GM21619 (cell line): Measurements from ENCODE around the gene ATL2.
"Not testable (repeated sequence)": the region's sequence is repeated elsewhere in the genome, so short reads cannot be mapped to it uniquely, and the experiment has no call there.

ENCODE experiments used
- ATAC-seq: cut with Tn5 transposase; IDR thresholded peaks from one replicate; pipeline ENCODE4 v1.9.1; 2021; ENCODE audit not compliant: unreplicated experiment

ATL2 gene

GRCh38 chr2:38277245-38278116 lies 99.6 kb downstream of the ATL2 start:
- ATAC-seq, result no peak

GRCh38 chr2:38274286-38275276 lies 102.5 kb downstream of the ATL2 start:
- no peak for ATAC-seq

GRCh38 chr2:38271697-38272096 lies 105.4 kb downstream of the ATL2 start:
- no peak for ATAC-seq

GRCh38 chr2:38269421-38269820 lies 107.7 kb downstream of the ATL2 start:
- no peak for ATAC-seq

- ATAC-seq, result no peak
Observed at GRCh38 chr2:38268691-38269327, 108.3 kb downstream of the ATL2 start.

- ATAC-seq, result no peak
Observed at GRCh38 chr2:38268001-38268400, 109.1 kb downstream of the ATL2 start.

GRCh38 chr2:38267270-38267925 lies 109.7 kb downstream of the ATL2 start:
- ATAC-seq, result no peak

GRCh38 chr2:38266382-38267061 lies 110.6 kb downstream of the ATL2 start:
- no peak for ATAC-seq

GRCh38 chr2:38265461-38265860 lies 111.6 kb downstream of the ATL2 start:
- ATAC-seq, result no peak

GRCh38 chr2:38264396-38265221 lies 112.5 kb downstream of the ATL2 start:
- ATAC-seq, result no peak

- ATAC-seq, result no peak
Observed at GRCh38 chr2:38263293-38263692, 113.8 kb downstream of the ATL2 start.

GRCh38 chr2:38262069-38262871 lies 114.8 kb downstream of the ATL2 start:
- no peak for ATAC-seq

GRCh38 chr2:38261569-38262068 lies 115.5 kb downstream of the ATL2 start:
- ATAC-seq, result no peak

GRCh38 chr2:38260972-38261371 lies 116.1 kb downstream of the ATL2 start:
- no peak for ATAC-seq

- ATAC-seq, result no peak
Observed at GRCh38 chr2:38260469-38260868, 116.6 kb downstream of the ATL2 start.

- ATAC-seq, result no peak
Observed at GRCh38 chr2:38259311-38259710, 117.8 kb downstream of the ATL2 start.

GRCh38 chr2:38257680-38258079 lies 119.4 kb downstream of the ATL2 start:
- ATAC-seq, result not testable (repeated sequence)

GRCh38 chr2:38256610-38257009 lies 120.5 kb downstream of the ATL2 start:
- no peak for ATAC-seq
